HFF-Myc (cell line): ENCODE results near the gene CRYAB.

Experiments used
- DNase-seq: peaks from one replicate; pipeline ENCODE4 v3.0.0-alpha.2; 2011; ENCODE audit warnings: low read depth; ENCODE audit errors: extremely low read depth
- H3K4me3 ChIP-seq: replicated peaks from 2 replicates; pipeline ENCODE4 v1.5.1; 2011; ENCODE audit warnings: low read depth, mild to moderate bottlenecking, control low read depth, low read length
- TF ChIP-seq, protein P1 (sequence below): IDR thresholded peaks from 2 replicates; pipeline ENCODE4 v1.5.1; 2012; ENCODE audit warnings: mild to moderate bottlenecking, low read depth, low read length, control low read depth; ENCODE audit errors: missing control alignments

CRYAB gene

DNA sequence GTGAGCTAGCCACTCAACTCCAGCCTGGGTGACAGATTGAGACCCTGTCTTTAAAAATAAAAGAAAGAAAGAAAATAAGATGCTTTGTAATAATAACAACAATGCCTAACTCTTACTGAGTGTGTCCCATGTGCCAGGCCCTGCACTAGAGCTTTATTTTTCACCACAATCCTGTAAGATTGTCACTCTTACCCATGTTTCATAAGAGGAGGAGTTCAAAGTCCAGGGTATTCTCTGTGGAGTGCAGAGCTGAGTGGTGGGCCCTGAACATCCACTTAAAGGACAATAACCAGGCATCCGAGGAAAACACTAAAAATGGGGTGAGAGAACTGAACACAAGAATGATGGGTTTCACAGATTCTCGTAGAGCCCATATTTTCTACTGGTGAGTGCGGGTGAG lies 6.2 kb upstream of the CRYAB start:
- TF ChIP-seq, protein P1, sequence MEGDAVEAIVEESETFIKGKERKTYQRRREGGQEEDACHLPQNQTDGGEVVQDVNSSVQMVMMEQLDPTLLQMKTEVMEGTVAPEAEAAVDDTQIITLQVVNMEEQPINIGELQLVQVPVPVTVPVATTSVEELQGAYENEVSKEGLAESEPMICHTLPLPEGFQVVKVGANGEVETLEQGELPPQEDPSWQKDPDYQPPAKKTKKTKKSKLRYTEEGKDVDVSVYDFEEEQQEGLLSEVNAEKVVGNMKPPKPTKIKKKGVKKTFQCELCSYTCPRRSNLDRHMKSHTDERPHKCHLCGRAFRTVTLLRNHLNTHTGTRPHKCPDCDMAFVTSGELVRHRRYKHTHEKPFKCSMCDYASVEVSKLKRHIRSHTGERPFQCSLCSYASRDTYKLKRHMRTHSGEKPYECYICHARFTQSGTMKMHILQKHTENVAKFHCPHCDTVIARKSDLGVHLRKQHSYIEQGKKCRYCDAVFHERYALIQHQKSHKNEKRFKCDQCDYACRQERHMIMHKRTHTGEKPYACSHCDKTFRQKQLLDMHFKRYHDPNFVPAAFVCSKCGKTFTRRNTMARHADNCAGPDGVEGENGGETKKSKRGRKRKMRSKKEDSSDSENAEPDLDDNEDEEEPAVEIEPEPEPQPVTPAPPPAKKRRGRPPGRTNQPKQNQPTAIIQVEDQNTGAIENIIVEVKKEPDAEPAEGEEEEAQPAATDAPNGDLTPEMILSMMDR = no peak
- no peak overlapping the region for H3K4me3 ChIP-seq
- DNase-seq = no peak

DNA sequence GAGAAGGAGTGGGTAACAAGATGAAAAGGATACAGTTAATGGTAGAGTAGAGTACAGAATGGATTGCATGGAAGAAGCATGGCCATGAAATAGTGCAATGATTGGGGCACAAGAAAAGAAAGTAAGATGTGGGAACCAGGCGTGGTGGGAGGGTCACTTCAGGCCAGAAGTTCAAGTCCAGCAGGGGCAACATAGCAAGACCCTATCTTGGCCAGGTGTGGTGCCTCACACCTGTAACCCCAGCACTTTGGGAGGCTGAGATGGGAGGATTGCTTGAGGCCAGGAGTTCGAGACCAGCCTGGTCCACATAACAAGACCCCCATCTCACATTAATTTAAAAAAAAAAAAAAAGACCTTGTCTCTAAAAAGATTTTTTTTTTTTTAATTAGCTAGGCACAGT lies 5.7 kb upstream of the CRYAB start:
- TF ChIP-seq, protein P1 = no peak
- no peak for DNase-seq
- H3K4me3 ChIP-seq = no peak overlapping the region

DNA sequence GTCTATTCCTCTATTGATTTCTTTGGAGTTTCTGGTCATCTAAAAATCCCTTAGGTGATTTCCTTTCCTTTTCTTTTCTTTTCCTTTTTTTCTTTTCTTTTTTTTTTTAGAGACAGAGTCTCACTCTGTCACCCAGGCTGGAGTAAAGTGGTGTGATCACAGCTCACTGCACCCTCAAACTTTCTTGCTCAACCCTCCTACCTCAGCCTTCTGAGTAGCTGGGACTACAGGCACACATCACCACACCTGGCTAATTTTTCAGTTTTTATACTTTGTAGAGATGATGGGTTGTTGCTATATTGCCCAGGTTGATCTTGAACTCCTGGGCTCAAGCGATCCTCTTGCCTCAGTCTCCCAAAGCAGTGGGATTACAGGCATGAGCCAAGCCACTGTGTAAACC lies 5.2 kb upstream of the CRYAB start:
- TF ChIP-seq, protein P1 = no peak
- no peak for DNase-seq
- H3K4me3 ChIP-seq = no peak overlapping the region

DNA sequence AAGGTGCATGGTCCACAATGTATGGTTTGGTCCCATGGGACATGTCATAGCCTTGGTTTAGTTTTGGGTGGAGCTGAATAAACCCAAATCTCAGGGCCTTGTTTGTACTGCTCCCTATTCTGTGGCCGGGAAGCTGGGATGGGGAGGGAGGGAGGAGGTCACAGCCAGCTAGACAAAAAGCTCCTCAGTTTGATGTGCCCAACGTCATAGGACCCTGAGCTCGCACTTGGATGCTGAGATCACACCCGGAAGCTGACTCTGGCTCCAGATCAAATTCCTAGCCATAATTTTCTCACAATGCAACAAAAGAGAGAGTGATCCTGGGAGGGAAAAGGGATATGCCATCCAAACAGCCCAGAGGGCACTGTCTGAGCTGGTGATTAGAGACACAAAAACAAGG lies 2.4 kb upstream of the CRYAB start:
- TF ChIP-seq, protein P1 = no peak
- DNase-seq = no peak
- no peak overlapping the region for H3K4me3 ChIP-seq

DNA sequence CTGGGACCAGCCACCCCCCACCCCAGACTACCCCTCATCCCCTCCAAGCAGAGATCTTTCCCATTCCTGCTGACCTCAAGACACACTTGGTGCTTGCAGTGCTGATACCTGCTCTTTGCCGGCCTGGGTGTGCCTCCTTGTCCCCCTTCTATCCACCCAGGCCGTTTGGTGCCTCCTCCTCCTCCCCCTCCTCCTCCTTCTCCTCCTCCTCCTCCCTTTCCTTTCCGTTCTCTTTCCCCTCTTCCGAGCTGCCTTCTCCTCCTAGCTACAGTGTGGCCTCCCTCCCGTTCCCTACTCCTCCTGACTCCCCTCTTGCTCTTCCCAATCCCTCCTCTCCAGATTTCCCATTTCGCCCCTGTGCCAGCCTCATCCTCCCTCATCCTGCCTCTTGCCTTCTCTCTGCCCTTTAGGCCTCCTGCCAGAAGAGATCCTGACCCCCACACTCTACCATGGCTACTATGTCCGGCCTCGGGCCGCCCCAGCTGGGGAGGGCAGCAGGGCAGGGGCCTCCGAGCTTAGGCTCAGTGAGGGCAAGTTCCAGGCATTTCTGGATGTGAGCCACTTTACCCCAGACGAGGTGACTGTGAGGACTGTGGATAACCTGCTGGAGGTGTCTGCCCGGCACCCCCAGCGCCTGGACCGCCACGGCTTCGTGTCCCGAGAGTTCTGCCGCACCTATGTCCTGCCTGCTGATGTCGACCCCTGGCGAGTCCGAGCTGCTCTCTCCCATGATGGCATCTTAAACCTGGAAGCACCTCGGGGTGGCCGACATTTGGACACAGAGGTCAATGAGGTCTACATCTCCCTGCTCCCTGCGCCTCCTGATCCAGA lies 1.7 kb upstream of the CRYAB start:
- H3K4me3 ChIP-seq = no peak overlapping the region
- DNase-seq = no peak
- TF ChIP-seq, protein P1 = no peak

DNA sequence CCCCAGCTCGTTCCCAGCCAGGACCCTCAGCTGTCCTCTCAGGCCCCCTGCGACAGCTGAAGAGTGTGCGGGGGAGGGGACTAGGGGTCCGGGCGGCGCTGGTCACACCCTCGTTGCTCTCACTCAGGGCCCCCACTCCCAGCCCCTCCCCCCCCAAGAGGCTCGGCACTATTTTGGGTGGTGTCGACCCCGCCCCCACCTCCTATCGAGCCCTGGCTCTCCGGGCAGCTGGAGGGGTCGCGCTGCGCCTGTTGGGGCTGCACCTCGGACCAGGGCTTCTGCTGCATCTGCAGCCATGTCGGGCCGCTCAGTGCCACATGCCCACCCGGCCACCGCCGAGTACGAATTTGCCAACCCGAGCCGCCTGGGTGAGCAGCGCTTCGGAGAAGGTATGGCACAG lies 965 bp upstream of the CRYAB start, which contains the start of gene HSPB2:
Gene HSPB2 (plus strand): TSS at position 200 of the 400 bp plus-strand sequence. CDS start 96 bp downstream, at position 296.
- DNase-seq = no peak
- no peak within 1 kb of the TSS for H3K4me3 ChIP-seq
- TF ChIP-seq, protein P1 = no peak
